A549 (cell line): Measurements from ENCODE around the gene PHIP. TPM values are rescaled to one million over a fixed set of nuclear protein-coding genes. Genes with fewer than 3 reads are reported as not detected.

ENCODE experiments used
- ATAC-seq, 2 experiments: fragments of 200-7000 bp in 1 of 2; fragments of >200 bp in 1 of 2; cut with Nextera tagmentation in 1 of 2; cut with Tn5 transposase in 1 of 2; 3 replicates each; pipeline versions ENCODE4 v1.8.0 to v1.9.1; 2018 to 2020; ENCODE audit warnings: mild to moderate bottlenecking in 1 of 2, moderate library complexity in 1 of 2
- CTCF ChIA-PET: fragments of 300-600 bp; sonication (Branson Sonifier 250); formaldehyde crosslinking; extraction: SDS; loops from one replicate; lab custom pipeline; 2021; ENCODE audit warnings: antibody characterized with exemption, inconsistent platforms; lab: Yijun Ruan, JAX
- POLR2A ChIA-PET: fragments of 350-600 bp; formaldehyde crosslinking; extraction: SDS; loops from one replicate; lab custom pipeline; 2021; ENCODE audit warnings: antibody characterized with exemption, inconsistent platforms; lab: Yijun Ruan, JAX
- DNase-seq, 2 experiments: peaks; one replicate each; pipeline versions ENCODE4 v3.0.0 to v3.0.0-alpha.2; 2011 to 2016; ENCODE audit warnings: low read depth in 1 of 2, low spot score in 1 of 2
- FAIRE-seq: peaks from 2 replicates; lab custom pipeline; 2011; peaks lifted over from hg19 to GRCh38; lab: Jason Lieb, UNC
- H3K27ac ChIP-seq, 2 experiments: fragments of >200 bp; sonication (Bioruptor Twin); formaldehyde crosslinking; 3 replicates each; pipeline ENCODE4 v1.5.1; 2016 to 2017
- H3K4me1 ChIP-seq: fragments of >200 bp; sonication (Bioruptor Twin); formaldehyde crosslinking; 3 replicates; pipeline ENCODE4 v1.6.1; 2016
- H3K4me2 ChIP-seq: fragments of >200 bp; sonication (Bioruptor Twin); formaldehyde crosslinking; 3 replicates; pipeline ENCODE4 v1.6.1; 2016
- H3K4me3 ChIP-seq: fragments of >200 bp; sonication (Bioruptor Twin); formaldehyde crosslinking; 3 replicates; pipeline ENCODE4 v1.5.1; 2016
- H3K9me3 ChIP-seq: fragments of >200 bp; sonication (Bioruptor Twin); formaldehyde crosslinking; 3 replicates; pipeline ENCODE4 v1.6.1; 2016
- ATOH8 ChIP-seq: fragments of 250-450 bp; sonication (Bioruptor Pico); IDR thresholded peaks from 2 replicates; pipeline ENCODE4 v1.5.0; 2020; ENCODE audit warnings: low read depth, mild to moderate bottlenecking, moderate library complexity
- BHLHE40 ChIP-seq: IDR thresholded peaks from 2 replicates; pipeline ENCODE4 v1.6.1; 2012; ENCODE audit warnings: low read depth, low read length, inconsistent platforms
- CEBPB ChIP-seq, 2 experiments: fragments of >200 bp in 1 of 2; sonication (Bioruptor Twin) in 1 of 2; formaldehyde crosslinking in 1 of 2; IDR thresholded peaks; 2 replicates each; pipeline ENCODE4 v1.6.1; 2012 to 2016
- EP300 ChIP-seq, 2 experiments: fragments of >200 bp; sonication (Bioruptor Twin); formaldehyde crosslinking; IDR thresholded peaks; 2 replicates in 1 of 2; 3 replicates in 1 of 2; pipeline ENCODE4 v1.6.1; 2016 to 2017
- HDAC2 ChIP-seq: fragments of 200-600 bp; sonication (generic); IDR thresholded peaks from 2 replicates; pipeline ENCODE4 v1.6.1; 2016
- HOXB5 ChIP-seq: fragments of 250-450 bp; sonication (Bioruptor Pico); IDR thresholded peaks from 2 replicates; pipeline ENCODE4 v1.5.0; 2020; ENCODE audit warnings: mild to moderate bottlenecking, moderate library complexity
- JUNB ChIP-seq: fragments of >200 bp; sonication (Bioruptor Twin); formaldehyde crosslinking; IDR thresholded peaks from 2 replicates; pipeline ENCODE4 v1.6.1; 2016
- MAFK ChIP-seq: fragments of 450-650 bp; IDR thresholded peaks from 2 replicates; pipeline ENCODE4 v1.6.1; 2014; ENCODE audit not compliant: partially characterized antibody
- PHF8 ChIP-seq: fragments of 200-600 bp; sonication (generic); IDR thresholded peaks from 2 replicates; pipeline ENCODE4 v1.6.1; 2016; ENCODE audit warnings: low read depth, mild to moderate bottlenecking, antibody characterized with exemption, moderate library complexity, borderline replicate concordance
- RAD21 ChIP-seq, 2 experiments: fragments of >200 bp in 1 of 2; sonication (Bioruptor Twin) in 1 of 2; formaldehyde crosslinking in 1 of 2; IDR thresholded peaks in 1 of 2; conservative IDR thresholded peaks in 1 of 2; 2 replicates in 1 of 2; 3 replicates in 1 of 2; pipeline ENCODE4 v1.6.1; 2012 to 2018; ENCODE audit warnings: inconsistent platforms in 1 of 2
- RCOR1 ChIP-seq: fragments of 150-350 bp; IDR thresholded peaks from 2 replicates; pipeline ENCODE4 v1.6.1; 2014; ENCODE audit warnings: antibody characterized with exemption, low read length, low read depth
- REST ChIP-seq: fragments of 200-600 bp; sonication (generic); IDR thresholded peaks from 2 replicates; pipeline ENCODE4 v1.6.1; 2016; ENCODE audit warnings: antibody characterized with exemption, mild to moderate bottlenecking, moderate library complexity
- USF2 ChIP-seq: fragments of 450-650 bp; IDR thresholded peaks from 2 replicates; pipeline ENCODE4 v1.6.1; 2014; ENCODE audit warnings: antibody characterized with exemption
- WGBS: methylation state at CpG from one replicate; pipeline ENCODE4 v1.1.6; 2017; ENCODE audit errors: missing lambda C conversion rate; 5-methylcytosine and 5-hydroxymethylcytosine counted together
- polyA plus RNA-seq, 4 experiments: library from polyadenylated mRNA; depleted of rRNA in 3 of 4; stranded (reverse); fragments of >200 nt; fragmentation: RNase III in 1 of 4; extraction: RNeasy Plus Mini Kit Qiagen cat#74134 plus additional on column Dnase treatment in 1 of 4; gene quantifications; 2 replicates in 3 of 4; 3 replicates in 1 of 4; pipeline ENCODE4 v1.2.3, GENCODE V29; 2011 to 2017

Gene PHIP
- polyA plus RNA-seq, 2 of the 4 experiments (the other 2 are of a cell fraction): 7.2 to 14.9 TPM

GRCh38 chr6:79077715-79078074 lies 359 bp downstream of the PHIP start:
- H3K27ac ChIP-seq: peak overlapping the region; percentile 99 to 100
- WGBS: no CpG with 5 or more reads among the region's 49 CpGs
- peak overlapping the region; percentile 10; the same call in 1 of the 3 replicates for H3K4me2 ChIP-seq
- peaks cover 11% of the 10 kb centered on the region; the same call in 2 of the 3 replicates for H3K4me1 ChIP-seq
- FAIRE-seq (no peak), ATAC-seq (peak; percentile 63 to 70), DNase-seq (peak in 1 of 2 experiments; percentile 15)
- no peaks in the 10 kb centered on the region for H3K9me3 ChIP-seq
- ChIA-PET CTCF (interaction anchor here (1.2 kb wide), 1 partner anchor 18 kb away, joined by 3 read pairs; no protein-coding TSS in a partner anchor), POLR2A (interaction anchor here (0.6 to 1.2 kb wide), 7 partner anchors 16 to 155 kb away, joined by 3 to 4 read pairs (median 3); no protein-coding TSS in a partner anchor)
- H3K4me3 ChIP-seq: peak overlapping the region; percentile 89
- no peak for TF ChIP-seq BHLHE40
- no peak for TF ChIP-seq MAFK
- TF ChIP-seq RCOR1: no peak
- TF ChIP-seq ATOH8 (CRISPR knock-in tag): no peak
- no peak for TF ChIP-seq JUNB
- TF ChIP-seq USF2: no peak
- TF ChIP-seq REST: no peak

GRCh38 chr6:79076782-79077641 lies 1.0 kb downstream of the PHIP start:
- Histone ChIP-seq H3K4me3 (peak overlapping the region; percentile 89), H3K27ac (peak overlapping the region; percentile 99 to 100), H3K9me3 (no peaks in the 10 kb centered on the region)
- ChIA-PET POLR2A (interaction anchor here (0.6 to 0.9 kb wide), 3 partner anchors 57 to 138 kb away, joined by 3 to 4 read pairs (median 3); no protein-coding TSS in a partner anchor), CTCF (no interaction called here)
- 2% methylated on average over 46 of the region's 79 CpGs for WGBS
- ATAC-seq (peak; percentile 76 to 79), FAIRE-seq (no peak)
- peak in 1 of 2 experiments; percentile 18; a peak in 1 of 4 replicates for TF ChIP-seq CEBPB (IDR thresholded peaks at IDR 0.05)
- TF ChIP-seq HOXB5 (CRISPR knock-in tag): 0 out of 2 replicates have a peak, but pooled peaks have one; percentile 42
- TF ChIP-seq PHF8: 0 out of 2 replicates have a peak, but pooled peaks have one; percentile 28
- TF ChIP-seq EP300 (IDR thresholded peaks at IDR 0.05): no peak
- no peak for TF ChIP-seq HDAC2
- TF ChIP-seq RAD21 (conservative IDR thresholded peaks at IDR 0.05 in 1 of 2, IDR thresholded peaks at IDR 0.05 in 1 of 2): 0 out of 5 replicates have a peak, but pooled peaks of 1 of the 2 experiments have one; percentile 19
- 0 out of 2 replicates have a peak, but pooled peaks have one; percentile 30 for TF ChIP-seq ATOH8 (CRISPR knock-in tag)
- TF ChIP-seq, all 56 proteins: peak for 5
- Histone ChIP-seq H3K4me1 (peaks cover 11% of the 10 kb centered on the region; the same call in 2 of the 3 replicates), H3K4me2 (peak overlapping the region; percentile 77)
- peak; percentile 59 to 88 for DNase-seq
